Left kidney (tissue), 2 donors: ENCODE measurements around the gene TEX35. TPM values are rescaled to one million over a fixed set of nuclear protein-coding genes. Genes with fewer than 3 reads are reported as not detected.

Experiments
- DNase-seq: peaks from one replicate; pipeline ENCODE4 v3.0.0-alpha.2; 2013
- polyA plus RNA-seq: library from polyadenylated mRNA; unstranded; fragments of 120-200 nt; gene quantifications from one replicate; pipeline ENCODE4 v1.2.1, GENCODE V29; 2013; ENCODE audit not compliant: insufficient read length

Gene TEX35
- polyA plus RNA-seq, 1 donor = not detected

DNA sequence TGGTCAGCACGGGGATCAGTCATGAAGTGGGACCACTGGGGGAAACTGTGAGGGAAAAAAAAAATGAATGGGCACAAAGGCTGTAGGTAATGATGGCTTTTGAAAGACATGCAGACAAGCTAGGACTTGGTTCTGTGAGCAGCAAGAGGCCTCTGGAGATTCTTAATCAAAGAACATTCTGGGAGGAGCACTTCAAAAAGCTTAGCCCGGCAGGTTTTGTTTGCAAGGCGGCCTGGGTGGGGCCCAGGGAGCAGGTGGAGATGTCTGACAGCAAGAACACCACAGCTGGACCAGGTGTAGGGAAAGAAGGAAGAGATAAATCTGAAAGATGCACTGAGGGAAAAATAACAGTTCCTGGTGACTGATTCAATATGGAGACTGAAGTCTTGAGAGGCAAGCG lies 6.0 kb downstream of the TEX35 start:
- DNase-seq = no peak

DNA sequence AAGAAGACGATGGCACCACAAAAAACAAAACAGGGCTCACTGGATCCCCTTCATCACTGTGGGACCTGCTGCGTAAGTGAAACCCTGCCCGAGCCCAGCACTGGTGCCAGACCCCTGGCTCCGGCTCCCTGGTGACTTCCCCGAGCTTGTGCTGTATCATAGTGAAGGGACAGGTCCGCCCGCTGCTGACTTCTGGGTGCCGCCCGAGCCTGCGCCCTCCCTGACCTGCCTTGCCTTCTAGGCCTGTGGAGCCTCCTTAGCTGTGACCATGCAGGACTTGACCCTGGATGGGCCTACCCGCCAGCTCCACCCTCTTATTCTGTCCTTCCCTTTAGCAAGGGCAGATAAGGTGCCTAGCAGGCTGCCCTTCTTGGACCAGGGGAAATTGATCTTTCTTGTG lies 7.9 kb downstream of the TEX35 start:
- no peak for DNase-seq

DNA sequence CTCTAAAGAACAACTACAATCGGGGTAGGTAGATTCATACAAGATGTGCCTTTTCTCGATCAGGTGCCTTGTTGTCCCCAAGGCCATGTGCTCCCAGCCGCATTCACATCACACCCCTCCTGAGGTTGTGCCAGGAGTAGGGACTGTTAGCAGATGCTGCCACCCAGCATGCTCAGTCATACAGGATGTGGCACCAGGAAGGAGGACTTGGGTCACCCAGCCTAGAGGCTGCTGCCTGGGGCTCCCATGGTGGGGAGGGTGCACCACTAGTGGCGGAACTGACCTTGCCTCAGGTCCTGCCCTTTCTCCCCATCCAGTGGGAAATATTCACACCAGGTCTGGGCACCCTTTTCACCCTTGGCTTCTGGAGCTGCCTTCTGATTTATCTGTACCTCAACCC lies 8.3 kb downstream of the TEX35 start:
- DNase-seq = no peak

DNA sequence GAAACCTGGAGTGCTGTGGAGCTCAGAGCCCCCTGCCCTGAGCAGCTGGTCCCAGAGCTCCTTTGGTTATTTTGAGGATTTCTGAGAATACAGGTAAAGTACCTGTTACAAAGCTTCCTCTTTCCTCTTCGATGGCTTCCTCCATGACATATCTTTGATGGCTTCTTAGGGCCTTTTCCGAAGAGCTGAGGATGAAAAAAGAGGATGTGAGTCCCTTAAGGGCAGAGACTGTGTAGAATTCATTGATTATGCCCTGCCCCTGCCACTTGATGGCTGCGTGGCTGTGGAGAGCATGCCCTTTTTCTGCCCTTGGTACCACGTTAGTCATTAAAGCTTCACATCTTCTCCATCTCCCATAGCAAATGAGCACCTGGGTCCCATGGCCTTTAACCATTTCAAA lies 14.2 kb downstream of the TEX35 start:
- no peak for DNase-seq

DNA sequence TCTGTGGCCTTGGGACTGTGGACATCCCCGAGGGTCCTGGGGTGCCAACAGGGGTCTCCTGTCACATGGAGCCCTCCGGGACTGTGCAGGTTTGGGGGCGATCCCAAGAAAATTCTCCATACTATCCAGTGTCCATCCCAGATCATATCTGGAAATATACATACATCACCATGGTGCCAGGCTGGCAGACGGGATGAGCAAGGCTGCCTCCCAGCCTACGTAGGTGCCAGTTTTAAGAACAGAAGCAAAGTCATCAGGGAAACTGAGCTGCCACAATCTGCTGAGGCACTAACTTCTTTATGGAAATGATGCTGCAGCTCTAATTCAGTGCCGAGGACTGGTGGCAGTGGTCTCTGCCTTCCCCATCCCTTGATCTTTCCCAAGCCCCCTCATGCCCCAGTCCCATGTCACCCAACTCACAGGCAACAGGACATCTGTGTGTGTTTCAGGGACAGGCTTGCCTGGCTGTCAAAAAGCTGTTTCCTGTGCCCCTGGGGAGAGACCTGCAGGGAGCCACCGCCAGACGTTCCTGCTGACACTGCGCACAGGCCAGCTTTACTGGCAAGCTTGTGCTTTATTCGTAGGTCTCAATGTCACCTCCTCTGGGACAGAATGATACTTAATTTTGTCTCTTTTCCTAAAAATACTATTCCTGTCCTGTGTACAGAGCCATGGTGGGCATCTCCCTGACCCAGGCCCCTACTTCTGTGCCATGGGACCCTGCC lies 15.5 kb downstream of the TEX35 start:
- no peak for DNase-seq

DNA sequence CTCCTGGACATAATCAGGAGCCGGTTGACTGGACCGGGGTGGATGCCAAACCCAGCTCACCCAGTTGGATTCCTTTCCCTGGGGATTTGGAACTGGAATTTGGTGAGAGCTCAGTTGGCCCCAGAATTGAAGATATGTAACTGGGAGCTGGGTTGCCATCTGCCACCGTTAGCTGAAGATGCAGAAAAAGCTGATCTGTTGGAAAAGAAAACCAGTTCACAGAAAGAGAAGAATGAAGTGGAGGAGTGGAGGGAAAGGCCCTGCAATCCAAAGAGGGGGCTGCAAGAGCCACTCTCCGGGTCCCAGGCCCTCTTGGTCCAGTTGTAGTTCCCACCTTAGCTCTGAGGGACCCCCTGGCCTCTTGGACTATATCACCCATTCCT lies 16.0 kb downstream of the TEX35 start:
- no peak for DNase-seq

DNA sequence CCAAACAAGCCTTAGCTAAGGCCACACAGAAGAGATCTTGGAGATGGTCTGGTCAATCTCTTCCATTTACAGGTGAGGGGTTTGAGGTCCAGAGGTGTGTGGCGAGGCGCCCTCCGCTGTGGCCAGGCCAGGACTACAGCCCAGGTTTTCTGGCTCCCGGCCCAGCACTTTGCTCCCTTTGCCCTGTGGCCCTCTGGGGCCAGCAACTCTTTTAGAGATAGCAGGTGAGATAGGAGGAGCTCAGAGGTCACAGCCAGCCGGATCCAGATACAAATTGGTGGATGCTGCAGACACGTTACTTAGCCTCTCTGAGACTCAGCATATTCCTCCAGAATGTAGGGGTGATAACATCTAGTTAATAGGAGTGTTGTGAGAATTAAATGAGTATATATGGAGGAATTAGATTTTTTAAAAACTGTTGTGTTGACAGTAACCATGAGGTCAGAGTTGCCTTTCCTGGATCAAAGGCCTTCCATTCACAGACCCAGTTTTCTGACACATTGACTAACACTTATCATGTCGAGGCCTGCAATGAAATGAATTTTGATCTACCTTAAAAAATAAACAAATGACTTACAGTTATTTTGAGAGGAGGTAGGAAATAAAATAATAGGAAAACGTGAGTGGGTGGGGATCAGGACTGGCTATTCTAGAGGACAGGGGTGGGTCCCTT lies 16.6 kb downstream of the TEX35 start:
- DNase-seq = no peak

DNA sequence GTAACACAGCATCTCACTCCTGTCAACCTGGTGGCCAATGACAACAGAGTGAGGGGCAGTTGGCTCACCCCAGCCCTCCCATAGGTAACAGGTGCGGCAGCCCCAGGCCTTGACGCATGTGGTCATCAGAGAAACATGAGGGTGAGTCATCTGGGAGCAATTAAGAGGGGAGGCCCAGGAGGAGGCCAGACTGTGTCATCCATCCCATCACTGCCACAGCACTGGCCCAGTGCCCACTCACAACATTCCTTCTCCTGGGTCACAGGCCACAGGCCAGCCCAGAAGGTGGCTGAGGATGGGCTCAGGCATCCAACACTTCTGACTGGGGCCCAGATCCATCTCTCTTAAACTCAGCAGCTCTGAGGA lies 17.1 kb downstream of the TEX35 start:
- no peak for DNase-seq

DNA sequence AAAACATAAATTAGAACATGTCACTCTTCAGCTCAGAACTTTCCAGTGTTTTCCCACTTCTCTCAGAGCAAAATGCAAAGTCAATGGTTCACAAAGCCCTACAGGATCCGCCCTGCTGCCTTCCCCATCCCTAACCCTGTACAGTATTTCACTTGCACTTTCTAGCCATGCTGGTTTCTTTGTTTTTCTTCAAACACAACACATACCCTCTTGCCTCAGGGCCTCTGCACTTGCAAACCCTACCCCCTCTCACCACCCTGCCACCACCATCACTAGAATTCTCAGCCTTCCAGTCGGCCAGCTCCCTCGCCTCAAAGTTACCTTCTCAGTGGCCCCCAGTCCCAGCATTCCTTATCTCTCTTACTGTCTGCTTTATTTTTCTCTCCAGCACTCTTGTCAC lies 17.6 kb downstream of the TEX35 start:
- DNase-seq = no peak

DNA sequence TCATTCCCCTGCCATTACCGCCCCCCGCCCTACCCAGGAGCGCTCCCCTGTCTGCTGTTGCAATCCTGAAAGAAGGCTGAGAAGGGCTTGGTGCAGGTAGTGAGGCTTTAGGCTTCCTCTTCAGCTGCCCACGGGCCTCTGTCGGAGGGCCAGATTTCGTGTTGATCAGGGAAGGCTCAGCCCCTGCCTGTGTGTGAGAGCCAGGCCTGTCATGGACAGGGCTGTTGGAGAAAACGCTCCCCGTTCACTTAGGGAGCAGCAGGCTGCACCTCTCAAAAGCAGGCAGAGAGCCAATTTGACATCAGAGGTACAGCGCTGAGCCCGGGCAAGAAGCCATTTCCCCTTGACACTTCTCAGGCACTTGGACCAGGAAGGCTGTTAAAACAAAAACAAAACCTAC lies 19.0 kb downstream of the TEX35 start:
- no peak for DNase-seq

DNA sequence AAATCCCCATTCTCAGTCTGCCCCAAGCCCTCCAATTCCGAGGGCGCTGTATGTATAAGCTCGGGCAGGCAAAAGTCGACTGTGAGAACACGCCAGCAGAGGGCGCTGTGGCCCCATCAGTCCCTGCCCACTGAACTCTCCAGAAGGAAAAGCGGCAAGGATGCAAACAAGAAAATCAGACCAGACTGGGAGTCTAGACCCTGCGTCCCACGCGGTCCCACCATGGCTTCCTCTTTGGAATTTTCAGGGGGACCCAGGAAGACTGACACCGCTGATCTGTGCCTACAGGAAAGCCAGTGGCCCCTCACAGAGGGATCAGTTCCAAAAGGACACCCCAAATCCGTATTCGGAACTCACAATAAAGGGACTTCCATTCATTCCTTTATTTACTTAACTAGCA lies 19.5 kb downstream of the TEX35 start:
- peak; percentile 77 for DNase-seq

DNA sequence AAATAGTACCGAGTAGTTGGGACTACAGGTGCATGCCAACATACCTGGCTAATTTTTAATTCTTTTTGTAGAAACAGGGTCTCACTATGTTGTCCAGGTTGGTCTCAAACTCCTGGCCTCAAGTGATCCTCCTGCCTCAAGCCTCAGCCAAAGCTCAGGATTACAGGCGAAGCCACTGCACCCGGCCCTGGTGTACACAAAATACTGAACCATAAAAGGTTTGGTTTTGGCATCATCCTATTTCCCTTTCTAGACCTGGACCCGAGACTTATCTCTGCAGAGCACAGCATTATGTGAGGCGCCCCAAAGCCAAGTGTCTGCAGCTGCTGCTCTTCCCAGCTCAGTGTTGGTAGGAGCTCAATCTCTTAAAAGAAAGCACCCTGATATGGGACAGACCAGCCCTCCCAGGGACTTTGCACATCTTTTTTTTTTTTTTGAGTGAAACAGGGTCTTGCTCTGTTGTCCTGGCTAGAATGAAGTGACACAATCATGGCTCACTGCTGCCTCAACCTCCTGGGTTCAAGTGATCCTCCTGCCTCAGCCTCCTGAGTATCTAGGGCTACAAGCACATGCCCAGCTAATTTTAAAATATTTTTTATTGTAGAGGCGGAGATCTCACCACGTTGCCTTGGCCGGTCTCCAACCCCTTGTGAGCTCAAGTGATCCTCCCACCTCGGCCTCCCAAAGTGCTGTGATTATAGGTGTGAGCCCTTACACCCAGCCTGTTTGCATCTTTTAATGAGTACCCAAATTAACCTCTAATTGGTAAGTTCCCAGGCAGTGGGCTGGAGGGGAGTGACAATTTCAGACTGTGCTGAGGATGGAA lies 20.4 kb downstream of the TEX35 start:
- no peak for DNase-seq

DNA sequence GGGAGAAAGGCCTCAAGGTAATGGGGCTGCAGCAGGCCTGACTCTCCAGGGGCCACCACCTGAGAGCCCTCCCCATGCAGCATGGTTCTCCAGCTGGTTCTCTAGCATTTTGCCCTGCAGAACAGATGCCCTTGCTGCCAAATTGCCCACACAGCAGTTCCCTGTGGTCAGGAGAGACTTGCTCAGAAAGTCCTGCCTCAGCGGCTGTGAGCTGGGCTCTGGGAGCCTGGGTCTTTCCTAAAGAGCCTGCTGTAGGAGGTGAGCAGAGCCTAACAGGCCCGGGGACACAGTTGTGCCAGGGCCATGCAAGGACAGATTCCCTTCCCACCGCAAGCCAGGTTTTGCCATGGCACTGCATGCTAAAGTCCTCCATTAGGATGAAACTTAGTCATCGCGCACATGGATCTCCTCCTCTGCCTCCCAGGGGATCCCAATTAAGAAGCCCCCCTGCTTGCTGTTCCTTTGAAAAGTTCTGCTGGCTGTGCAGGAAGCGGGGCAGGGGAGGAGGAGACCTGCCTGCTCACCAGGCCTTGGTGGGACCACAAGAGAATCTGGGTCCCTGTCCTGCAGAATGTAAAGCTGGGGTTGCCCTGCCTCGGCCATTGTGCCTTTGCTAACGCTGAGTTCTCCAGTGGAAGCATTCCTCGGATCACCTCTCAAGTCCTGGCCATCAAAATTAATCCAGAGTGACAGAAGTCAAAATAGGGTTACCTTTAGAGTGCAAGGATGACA lies 21.4 kb downstream of the TEX35 start:
- DNase-seq = no peak

DNA sequence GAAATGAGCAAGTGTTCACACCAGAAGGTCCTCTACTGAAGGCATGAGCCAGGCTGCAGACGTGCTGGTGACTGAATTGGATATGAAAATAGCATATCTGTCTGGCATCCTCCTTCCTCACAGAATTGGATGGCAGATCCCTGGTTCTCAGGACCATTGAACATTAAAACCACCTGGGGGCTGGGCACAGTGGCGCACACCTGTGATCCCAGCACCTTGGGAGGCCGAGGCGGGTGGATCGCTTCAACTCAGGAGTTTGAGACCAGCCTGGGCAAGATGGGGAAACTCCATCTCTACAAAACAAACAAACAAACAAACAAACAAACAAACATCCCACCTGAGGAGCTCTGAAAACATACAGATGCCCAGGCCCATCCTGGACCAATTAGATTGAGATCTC lies 23.4 kb downstream of the TEX35 start:
- DNase-seq = no peak

DNA sequence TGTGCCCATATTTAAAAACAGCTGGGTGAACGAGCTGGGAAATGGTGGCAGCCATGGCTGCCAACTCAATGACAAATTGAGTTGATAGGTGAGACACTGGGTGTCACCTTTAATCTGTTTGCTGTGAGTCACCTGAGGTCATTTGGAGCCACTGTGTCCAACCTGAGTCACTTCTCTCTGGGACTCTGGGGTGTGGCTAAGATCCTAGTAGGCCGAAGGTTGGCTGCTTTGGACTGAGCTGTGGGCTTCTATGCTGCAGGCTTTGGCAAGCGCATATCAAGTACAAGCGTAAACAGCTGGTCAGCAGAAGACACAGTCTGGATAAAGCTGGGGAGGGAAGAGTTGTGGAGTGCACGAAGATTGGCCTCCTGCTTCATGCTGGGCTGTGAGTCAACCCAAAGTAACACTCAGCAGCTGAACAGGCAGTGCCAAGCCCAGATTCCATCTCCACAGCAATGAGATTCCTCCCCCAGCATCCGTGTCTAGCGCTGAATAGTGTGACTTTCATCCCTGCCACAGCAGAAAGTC lies 24.0 kb downstream of the TEX35 start:
- no peak for DNase-seq

DNA sequence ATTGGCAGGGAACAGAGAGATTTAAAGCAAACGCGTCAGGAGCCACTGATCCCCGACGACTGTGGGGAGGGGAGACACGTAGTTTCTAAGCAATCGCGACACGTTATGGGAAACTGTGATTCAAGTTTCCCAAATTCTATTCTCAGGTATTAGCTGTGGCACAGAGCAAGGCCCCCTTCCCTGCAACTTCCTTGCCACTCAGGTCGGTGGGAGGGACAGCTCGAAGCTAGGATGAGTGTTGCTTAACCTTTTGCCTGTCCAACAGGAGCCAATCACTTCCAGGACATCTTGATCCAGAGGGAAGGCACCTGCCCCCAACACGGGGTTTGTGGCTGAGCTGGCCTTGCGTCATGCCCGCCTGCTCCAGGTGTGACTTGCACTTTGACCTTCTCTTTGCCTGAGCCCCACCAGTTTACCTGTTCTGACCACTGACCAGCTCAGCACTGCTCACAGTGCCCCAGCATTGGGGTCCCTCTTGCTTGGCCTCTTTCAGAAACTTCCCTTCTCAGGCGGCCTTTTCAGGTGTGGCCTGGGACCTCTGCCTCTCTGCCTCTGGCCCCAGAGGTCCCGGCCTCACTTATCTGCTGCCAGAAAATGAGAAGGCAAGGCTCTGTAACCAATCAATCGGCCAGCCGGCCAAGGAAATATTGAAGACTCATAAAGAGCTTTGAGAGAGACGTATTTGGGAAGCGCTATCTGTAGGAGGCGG lies 24.6 kb downstream of the TEX35 start:
- no peak for DNase-seq

DNA sequence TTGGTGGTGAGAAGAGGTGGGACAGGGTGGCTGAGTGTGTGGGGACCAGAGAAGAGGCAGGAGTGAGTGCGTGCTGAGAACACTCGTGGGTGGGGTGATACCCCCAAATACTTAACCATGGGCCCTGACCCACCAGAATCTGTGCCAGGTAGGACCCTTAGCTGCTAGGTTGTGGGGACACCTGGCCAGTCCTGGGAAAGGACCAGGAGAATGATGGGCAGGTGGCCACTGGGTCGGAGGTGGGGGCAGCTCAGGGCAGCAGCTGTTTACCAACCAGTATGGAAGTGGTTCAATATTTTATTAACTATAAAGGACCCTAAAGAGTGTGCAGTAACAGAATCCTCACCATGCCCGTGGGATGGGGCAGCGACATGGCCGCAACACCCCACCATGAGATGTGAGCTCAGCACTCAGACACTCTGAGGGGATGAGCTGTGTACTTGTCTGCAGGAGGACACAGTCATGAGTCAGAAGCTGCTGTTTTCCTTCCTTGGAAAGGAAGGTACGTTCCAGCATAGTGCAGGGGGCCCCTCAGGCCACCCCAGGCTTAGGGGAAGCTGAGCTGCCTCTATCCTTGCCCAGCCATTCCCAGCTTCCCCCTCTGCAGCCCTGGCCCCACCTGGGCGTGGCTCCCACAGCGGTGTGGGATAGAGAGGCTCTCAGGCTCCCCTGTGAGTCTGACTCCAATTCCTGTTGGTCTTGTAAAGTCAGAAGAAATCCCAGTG lies 25.4 kb downstream of the TEX35 start:
- DNase-seq = no peak

DNA sequence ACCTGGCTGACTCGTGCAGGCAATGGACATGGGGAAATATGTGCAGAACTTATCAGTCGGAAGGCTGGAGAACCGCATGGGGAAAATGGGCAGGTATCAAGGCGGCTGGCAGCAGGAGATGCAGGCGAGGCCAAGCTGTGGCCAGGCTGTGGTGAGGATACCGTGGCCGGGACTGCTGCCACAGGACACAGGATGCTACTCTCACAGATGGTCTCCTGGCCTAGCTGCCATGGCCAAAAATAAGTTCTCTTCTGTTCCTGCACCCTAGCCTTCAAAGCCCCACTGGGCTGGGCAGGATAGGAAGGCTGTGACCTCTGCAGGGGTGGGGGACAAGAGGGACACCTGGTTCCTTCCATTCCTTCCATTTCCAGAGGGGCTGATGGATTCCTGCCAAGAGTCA lies 26.4 kb downstream of the TEX35 start:
- no peak for DNase-seq

DNA sequence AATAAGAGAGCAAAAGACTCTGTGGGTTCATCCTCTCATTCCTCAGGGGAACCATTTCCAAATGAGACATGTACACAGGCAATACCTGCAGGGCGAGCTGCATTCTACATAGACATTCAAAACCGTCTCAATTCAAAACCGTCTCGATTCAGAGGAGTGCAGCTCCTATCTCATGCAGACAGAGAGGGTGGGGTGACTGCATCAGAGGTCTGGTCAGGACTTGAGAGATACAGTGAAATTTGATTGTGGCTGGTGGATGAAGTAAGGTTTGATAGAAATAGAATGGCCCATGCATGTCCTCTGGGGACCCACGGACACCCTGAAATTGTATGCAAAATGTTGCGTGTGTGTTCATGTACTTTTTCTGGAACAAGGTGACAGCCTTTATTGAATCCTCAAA lies 27.3 kb downstream of the TEX35 start:
- DNase-seq = no peak

DNA sequence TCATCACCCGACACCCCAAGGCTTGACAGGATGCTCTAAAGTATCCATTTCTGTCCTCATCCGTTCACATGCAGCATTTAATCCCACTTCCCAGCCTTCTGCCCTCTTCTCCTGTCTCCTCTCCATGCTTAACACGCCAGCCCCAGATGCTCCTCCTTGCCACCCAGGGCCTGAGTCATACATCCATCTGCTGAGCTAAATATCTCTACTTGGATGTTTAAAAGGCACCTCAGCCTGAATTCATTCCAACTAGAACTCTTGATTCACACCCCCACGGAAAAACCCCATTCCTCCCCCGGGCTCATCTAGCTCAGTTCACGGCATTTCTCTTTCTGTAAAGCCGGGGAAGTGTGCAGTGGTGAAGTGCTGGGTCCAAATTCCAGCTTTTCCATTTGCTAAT lies 27.7 kb downstream of the TEX35 start:
- no peak for DNase-seq

DNA sequence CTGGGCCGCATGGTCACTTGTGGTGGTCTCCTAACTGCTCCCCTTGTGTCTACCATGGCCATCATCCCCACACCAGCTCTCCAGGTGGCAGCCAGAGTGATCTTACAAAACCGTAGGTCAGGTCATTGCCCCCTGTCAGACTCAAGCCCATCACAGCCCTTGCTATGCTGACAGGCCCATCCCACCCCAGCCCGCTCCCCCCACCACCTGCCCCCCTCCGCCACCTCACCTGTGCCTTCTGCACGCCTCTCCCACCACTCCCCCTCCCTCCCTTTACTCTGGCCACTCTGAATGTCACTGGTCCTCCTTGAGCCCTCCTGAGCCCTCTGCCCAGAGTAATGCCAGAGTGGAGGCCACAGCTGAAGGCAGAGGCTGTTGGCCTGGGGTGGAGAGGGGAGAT lies 28.5 kb downstream of the TEX35 start:
- DNase-seq = no peak
